IPS-NIHi7 (cell line): ENCODE results near the gene DDIT4.
A peak's percentile ranks its signal among the peaks of the same experiment; 100 is the strongest.
"Not testable (repeated sequence)": the region's sequence is repeated elsewhere in the genome, so short reads cannot be mapped to it uniquely, and the experiment has no call there.

Experiments
- DNase-seq: peaks from one replicate; pipeline ENCODE4 v3.0.0; 2012; ENCODE audit warnings: mixed read lengths; ENCODE audit errors: extremely low spot score

Gene DDIT4, protein sequence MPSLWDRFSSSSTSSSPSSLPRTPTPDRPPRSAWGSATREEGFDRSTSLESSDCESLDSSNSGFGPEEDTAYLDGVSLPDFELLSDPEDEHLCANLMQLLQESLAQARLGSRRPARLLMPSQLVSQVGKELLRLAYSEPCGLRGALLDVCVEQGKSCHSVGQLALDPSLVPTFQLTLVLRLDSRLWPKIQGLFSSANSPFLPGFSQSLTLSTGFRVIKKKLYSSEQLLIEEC

DNA sequence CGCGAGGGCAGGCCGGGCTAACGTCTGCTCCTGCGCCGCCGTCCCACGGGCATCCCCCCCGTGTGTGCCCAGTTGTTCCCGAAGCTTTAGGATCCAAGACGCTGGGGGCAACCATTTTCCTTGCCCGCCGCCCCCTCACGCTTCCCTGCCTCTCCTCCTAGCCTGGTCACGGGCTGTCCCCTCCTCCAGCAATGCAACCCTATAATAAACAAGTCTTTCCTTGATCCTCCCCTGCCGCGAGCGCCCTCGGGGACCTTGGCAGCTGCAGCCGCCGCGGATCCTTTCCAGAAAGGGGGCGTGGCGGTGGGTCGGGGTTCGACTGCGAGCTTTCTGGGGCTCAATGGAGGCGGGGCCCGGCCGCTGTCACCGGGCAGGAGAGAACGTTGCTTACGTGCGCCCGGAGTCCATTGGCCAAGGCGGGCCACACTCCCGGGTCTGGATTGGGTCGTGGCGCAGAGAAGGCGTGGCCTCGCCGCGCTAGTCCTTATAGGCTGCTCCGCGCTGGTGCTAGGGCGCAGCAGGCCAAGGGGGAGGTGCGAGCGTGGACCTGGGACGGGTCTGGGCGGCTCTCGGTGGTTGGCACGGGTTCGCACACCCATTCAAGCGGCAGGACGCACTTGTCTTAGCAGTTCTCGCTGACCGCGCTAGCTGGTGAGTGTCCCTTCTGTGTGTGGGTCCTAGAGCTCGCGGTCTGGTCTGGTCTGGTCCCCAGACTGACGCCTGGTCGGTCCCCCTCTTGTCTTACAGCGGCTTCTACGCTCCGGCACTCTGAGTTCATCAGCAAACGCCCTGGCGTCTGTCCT, at the start of gene DDIT4:
Gene DDIT4 (plus strand): TSS at position 515 of the 803 bp plus-strand sequence. CDS start 293 bp downstream, outside the sequence.
- peak; percentile 98 for DNase-seq

DNA sequence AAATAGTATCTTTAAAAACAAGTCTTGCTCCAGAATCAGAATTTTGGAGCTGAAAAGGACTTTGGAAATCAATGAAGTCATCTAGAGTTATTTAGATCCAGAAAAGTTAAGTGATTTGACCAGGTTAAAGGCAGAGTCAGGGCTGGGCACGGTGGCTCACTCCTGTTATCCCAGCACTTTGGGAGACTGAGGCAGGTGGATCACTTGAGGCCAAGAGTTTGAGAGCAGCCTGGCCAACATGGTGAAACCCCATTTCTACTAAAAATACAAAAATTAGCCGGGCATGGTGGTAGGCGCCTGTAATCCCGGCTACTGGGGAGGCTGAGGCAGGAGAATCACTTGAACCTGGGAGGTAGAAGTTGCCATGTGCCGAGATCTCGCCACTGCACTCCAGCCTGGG, 49.5 kb upstream of the DDIT4 start:
- DNase-seq: not testable (repeated sequence)

DNA sequence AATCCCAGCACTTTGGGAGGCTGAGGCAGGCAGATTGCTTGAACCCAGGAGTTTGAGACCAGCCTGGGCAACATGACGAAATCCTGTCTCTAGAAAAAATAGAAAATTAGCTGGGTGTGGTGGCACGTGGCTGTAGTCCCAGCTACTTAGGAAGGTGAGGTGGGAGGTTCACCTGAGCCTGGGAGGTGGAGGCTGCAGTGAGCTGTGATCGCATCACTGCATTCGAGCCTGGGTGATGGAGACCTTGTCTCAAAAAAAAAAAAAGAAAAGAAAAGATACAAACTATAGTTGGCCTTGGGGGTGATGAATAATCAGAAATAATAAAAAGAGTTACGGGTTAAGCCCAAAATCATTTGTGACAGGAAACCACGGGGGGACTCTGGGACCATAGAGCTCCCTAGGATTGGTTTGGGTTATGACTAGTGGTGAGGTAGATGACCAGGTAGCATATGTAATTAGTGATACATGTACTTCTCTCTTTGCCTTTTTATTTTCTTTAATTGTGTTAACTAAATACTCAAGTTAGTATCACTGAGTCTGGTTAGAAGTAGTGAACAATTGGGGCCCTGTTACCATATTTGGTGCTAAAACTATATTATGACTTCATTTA, 47.2 kb upstream of the DDIT4 start:
- DNase-seq: no peak

DNA sequence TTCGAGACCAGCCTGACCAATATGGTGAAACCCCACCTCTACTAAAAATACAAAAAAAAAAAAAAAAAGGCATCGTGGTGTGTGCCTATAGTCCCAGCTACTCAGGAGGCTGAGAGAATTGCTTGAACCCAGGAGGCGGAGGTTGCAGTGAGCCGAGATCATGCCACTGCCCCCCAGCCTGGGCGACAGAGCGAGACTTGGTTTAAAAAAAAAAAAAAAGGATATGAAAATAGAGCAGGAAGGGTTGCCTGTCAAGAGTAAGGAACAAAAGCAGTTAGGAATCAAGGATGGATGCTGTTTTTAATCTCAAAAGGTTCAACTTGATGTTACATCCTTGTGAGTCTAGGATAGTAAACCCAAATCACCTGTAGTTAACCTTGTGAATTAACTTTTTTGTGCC, 45.9 kb upstream of the DDIT4 start:
- DNase-seq: no peak

DNA sequence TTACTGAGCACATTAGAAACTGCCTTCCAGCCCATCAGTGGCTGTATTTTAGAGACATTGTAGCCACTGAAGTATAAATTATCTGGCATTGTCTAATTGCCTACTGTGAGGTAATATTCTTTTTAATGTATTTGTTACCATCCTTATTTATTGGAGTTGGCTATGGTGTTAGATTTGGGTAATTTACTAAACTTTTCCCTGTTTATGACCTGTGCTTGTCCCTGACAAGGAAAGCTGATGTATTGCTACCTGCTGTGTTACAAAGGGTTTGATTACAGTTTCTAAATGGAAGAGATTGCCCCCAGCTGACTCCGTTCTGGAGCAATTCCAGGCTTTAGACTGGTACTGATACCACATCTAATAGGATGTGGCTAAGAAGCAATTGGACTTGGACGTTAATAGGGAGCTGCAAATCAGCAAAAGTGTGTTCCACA, 45.4 kb upstream of the DDIT4 start:
- DNase-seq: no peak

DNA sequence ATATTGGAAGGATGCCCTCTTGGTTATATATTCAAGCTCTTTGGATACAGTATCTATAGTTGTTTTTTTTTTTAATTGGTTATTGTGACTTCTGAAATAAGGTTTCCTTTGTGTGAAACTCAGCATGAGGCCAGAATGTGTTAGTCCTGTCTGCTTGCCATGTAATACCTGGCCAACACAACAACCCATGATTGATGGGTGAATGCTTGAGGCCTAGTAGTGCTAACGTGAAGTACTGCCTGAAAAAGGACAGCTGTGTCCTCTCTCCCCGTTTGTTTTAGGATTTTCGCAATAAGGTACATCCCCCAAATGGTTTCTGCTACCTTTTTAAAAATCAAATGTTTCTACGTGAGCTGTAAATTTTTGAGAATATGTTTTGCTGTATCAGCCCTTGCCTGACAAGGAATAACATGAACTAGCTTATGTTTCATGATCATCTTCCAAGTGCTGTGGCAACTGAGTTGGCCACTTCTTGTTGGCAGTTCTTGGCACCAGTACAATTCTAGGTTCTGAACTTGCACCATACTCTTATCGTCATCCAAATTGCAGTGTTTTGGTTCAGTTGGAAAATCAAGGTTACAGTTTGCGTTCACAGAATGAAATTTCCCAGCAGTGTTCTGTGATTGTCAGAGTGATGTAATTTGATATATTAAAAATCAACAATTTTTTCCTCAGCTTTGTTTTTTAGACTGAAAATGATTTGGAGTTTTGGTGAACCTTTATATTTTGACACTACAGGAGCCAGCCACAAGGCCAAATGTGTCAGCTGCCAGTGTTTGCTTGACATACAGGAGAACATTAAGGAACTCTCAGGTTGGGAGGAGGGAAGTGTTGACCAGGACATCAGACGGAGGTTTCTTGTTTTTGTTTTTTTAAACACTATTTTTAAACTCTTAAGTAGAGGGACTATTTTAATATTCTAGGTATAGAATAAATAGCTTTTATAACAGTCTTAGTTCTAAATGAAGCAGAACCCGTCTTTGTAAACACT, 44.2 kb upstream of the DDIT4 start:
- no peak for DNase-seq

DNA sequence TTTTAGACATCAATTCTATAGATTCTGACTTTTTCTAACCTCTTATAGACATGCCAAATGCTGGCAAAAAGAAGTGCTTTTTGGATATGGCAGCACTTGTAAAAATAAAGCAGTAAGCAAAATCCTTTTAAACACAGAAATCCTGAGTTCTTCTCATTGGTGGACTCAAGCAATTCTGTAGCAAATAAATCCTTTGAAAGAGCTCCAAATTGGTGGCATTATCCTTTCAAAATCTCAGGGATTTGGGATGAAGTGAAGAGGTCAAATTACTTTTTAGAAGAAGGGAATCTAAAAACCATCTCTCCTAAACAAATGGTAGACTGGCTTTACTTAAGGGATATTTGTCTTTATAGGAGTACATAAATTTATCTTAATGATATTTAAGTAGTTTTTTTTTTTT, 40.1 kb upstream of the DDIT4 start:
- no peak for DNase-seq

DNA sequence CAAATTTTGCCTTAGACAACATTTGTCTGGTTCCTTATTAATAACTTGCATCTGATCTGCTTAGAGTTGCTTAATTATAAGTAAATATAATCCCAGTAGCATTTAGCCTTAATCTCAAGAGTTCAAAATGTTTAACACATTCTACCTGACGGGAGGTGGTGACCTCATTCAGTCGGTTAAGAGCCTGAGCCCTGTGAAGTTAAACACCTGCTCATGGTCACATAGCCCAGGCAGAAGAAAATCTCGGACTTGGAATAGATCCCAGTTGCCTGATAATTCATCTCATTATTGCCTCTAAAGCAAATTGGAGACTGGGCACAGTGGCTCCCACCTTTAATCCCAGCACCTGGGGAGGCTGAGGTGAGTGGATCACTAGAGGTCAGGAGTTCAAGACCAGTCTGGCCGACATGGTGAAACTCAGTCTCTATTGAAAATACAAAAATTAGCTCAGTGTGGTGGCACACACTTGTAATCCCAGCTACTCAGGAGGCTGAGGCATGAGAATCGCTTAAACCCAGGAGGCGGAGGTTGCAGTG, 39.1 kb upstream of the DDIT4 start:
- no peak for DNase-seq

DNA sequence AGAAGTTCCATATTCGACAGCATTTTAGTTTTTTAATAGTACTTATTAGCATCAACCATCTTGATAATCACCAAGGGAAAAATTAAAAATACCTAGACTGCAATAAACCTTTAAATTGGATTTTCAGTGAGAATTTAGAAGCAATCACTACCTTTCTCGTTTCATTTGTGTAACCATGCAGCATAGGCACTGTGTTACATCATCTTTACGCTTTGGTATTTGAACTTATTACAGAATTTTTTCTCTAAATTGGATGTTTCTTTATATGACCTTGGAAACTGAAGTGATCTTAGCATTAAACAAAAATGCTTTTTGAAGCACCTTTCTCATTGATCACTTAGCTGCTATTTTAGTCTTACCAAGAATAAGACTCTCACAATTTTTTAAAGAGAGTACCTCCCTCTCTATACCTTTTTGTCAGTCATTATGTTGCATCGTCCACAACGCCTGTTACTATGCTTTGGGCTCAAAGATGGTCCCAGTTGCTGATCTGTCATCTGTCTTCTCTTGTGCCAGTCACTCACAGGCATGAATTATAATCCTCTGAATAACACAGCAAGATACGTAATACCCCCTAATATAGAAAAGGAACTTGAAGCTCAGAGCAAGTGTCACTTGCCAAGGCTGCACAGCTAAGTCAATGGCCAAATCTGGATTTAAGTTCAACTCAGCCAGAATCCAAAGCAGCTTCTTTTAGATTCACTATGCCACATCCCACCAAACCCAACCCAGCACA, 38.0 kb upstream of the DDIT4 start:
- DNase-seq: no peak

DNA sequence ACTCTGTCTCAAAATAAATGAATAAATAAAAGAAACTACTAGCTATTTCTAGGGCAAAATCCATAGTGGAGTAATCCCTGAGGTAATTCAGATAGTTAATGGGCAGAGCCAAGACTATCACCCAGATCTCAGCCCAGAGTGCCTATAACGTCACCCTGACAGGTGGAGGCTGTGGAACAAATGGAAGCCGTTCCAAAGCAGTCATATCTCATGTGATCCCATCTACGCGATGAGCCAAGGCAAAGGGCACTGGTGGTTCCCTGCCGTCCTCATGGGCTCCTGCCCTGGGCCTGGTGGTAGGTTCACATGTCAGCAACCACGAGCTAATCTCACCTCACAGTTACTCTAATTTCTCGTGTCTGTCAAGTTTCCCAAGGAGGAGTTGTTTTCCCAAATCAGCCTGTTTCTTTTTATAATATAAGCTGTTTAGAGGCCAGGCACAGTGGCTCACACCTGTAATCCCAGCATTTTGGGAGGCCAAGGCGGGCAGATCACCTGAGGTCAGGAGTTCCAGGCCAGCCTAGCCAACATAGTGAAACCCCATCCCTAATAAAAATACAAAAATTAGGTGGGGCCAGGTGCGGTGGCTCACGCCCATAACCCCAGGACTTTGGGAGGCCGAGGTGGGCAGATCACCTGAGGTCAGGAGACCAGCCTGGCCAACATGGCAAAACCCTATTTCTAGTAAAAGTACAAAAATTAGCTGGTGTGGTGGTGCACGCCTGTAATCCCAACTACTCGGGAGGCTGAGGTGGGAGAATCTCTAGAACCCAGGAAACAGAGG, 35.1 kb upstream of the DDIT4 start:
- DNase-seq: no peak

DNA sequence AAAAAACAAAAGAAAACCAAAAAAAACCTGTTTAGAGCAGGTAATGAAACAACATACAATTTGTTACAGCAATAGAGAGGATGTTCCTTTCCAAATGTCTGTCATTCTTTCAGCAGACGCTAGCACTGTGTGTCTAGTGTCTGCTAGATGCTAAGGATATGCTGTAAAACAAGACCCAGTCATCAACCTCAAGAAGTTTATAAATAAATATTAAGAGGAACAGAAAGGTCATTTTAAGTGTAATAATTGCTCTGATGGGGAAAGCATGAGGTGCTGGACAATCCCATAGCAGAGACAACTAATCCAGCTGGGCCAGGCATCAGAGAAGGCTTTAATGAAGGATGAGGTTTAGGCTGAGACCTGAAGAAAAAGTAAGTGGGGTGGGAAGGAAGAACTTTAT, 34.3 kb upstream of the DDIT4 start:
- DNase-seq: no peak

DNA sequence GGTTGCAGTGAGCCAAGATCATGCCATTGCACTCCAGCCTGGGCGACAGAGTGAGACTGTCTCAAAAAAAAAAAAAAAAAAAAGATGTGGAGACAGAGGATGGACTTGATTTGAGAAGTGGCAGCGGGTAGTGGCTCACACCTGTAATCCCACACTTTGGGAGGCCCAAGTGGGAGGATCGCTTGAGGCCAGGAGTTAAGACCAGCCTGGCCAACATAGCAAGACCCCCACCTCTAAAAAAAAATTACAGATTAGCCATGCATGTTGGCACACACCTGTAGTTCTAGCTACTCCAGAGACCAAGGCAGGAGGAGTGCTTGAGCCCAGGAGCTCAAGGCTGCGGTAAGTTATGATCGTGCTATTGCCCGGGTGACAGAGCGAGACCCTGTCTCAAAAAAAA, 33.4 kb upstream of the DDIT4 start:
- DNase-seq: no peak

DNA sequence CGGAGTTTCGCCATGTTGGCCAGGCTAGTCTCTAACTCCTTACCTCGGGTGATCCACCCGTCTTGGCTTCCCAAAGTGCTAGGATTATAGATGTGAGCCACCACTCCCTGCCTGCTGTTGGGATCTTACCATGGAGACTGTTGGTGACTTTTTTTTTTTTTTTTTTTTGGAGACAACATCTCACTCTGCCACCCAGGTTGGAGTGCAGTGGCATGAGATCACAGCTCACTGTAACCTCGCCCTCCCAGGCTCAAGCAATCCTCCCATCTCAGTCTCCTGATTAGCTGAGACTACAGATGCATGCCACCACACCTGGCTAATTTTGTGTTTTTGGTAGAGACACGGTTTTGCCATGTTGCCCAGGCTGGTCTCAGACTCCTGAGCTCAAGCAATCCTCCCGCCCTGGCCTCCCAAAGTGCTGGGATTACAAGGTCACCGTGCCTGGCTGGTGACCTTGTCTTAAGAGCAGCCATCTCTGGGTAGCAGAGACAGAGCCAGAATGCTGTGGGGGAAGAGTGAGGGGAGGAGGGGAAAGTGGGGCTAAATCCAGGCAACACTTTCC, 32.0 kb upstream of the DDIT4 start:
- DNase-seq: no peak

DNA sequence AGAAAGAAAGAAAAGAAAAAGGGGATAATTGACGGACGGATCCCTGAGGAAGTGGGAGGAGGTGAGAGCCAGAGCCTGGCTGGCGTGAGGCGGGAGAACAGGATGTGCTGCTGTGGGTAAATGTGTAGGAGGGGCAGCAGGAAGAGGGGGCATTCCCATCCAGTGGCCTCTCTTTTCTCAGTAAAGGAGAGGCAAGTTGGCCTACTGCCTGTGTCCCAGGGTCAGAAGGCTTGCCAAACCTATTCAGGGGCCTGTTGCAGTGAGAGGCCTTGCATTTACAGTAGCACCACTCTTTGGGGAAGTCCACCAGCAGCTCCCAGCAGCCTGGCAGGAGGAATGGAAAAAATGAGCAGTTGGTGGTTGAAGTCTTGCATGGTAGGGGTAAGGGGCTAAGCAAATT, 31.0 kb upstream of the DDIT4 start:
- DNase-seq: peak; percentile 66

DNA sequence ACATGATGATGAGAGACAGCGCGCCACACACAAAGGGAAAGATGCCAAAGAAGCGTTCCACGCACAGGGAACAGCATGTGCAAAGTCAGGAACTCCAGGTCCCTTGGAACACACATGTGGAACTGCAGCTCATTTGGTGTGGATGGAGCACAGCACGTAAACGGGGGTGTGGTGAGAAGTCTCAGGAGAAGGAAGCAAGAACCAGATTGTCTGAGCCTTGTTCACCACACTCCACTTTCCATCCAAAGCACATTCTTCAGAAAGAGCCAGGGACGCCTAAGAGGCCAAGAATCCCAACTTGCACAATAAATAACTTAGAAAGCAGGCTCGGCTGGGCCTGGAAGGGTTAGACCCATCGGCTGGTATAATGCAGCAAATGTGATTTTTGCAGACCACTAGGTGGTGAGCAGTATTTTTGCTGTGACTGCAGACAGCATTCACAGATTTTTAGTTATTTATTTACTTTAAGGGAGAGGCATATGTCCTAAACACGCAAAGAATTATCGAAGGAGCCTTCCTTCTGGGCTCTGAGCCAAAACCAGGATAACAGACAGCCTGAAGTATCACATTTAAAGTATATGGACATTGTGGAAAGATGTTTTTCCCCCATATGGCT, 29.8 kb upstream of the DDIT4 start:
- DNase-seq: peak; percentile 15

DNA sequence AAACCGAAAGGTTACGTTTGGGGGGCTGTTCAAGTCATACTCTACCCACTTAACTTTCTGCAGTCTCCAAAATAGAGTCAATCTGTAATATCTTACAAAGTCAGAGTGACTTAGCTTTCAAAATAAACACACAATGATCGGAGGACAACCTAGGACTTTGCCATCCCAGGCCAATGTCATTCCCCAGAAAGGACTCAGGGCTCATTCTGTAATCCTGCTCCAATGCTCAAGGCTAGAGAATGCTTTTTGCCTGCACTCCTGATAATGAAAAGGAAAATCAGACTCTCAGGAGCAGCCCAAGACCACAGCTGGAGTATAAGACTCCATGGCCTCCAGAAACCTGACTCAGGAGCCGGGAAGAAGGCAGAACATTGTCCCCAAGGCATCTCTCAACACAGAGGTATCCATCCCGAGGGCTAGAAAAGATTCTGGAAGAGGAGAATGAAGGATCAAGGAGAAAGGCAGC, 29.1 kb upstream of the DDIT4 start:
- no peak for DNase-seq

DNA sequence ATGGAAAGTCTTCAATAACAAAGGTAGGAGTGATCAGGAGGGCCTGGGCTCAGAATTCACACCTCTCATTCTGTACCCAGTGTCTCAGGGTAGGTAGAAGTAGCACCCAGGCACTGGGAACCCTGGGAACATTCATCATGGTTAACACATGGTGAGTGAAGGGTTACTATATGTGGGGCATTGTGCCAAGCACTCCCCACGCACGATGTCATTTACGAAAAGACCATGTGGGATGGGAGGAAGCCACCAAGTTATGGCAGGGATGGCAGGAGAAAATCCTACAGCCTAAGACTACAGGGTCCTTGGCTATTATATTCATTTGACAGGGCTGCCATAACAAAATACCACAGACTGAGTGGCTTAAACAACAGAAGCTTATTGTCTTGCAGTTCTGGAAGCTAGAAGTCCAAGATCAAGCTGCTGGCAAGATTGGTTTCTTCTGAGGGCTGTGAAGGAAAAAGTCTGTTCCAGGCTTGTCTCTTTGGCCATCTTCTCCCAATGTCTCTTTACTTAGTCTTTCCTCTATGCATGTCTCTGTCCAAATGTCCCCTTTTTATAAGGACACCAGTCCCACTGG, 27.7 kb upstream of the DDIT4 start:
- DNase-seq: no peak

DNA sequence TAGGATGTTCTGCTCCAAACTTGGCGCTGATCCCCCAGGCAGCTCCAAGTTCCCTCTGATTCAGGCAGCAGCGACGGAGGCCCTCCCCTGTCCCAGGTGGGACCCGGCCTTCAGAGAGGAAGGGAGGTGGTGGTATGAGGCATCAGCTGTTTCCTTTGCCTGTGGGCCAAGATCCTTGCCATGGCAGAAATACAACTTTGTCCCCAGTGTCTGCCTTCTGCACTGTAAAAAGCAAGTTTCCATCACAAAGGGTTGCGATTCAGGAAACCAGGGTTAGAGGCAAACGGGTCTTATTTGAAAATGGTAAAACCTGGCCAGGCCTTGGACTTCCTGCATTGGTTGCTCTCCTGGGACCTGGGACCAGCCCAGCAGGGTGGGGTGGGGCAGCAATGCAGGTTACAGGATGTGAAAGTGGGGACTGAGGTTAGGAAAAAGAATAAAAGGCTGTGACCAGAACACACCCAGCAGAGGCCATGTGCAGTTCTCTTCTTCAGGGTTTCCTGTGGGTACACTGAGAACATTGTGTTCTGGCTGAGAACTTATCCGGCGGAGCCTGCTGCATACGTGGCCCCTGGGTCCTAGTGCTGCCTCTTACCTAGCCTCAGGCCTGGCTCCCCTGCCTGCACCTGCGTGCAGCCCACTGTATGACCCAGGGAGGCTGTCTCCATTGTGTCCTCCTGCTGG, 25.1 kb upstream of the DDIT4 start:
- peak; percentile 69 for DNase-seq
